BLaER1 (cell line): ENCODE results near the gene TRIM73.
"Not testable (repeated sequence)": the region's sequence is repeated elsewhere in the genome, so short reads cannot be mapped to it uniquely, and the experiment has no call there.

Experiments used
- H3K27ac ChIP-seq: shearing (Covaris generic); formaldehyde crosslinking; 2 replicates; pipeline ENCODE4 v1.8.1; 2022
- H3K27me3 ChIP-seq: shearing (Covaris generic); formaldehyde crosslinking; 2 replicates; pipeline ENCODE4 v1.8.1; 2022
- H3K36me3 ChIP-seq: shearing (Covaris generic); formaldehyde crosslinking; 2 replicates; pipeline ENCODE4 v1.8.1; 2022
- H3K4me1 ChIP-seq: shearing (Covaris generic); formaldehyde crosslinking; 2 replicates; pipeline ENCODE4 v1.8.1; 2022
- H3K4me2 ChIP-seq: shearing (Covaris generic); formaldehyde crosslinking; 2 replicates; pipeline ENCODE4 v1.8.1; 2022
- H3K4me3 ChIP-seq: shearing (Covaris generic); formaldehyde crosslinking; 2 replicates; pipeline ENCODE4 v1.8.1; 2022
- H3K9ac ChIP-seq: shearing (Covaris generic); formaldehyde crosslinking; 2 replicates; pipeline ENCODE4 v1.8.1; 2022
- H3K9me3 ChIP-seq: shearing (Covaris generic); formaldehyde crosslinking; 2 replicates; pipeline ENCODE4 v1.8.1; 2022
- H4K20me1 ChIP-seq: shearing (Covaris generic); formaldehyde crosslinking; 2 replicates; pipeline ENCODE4 v1.8.1; 2022

The TRIM73 gene

DNA sequence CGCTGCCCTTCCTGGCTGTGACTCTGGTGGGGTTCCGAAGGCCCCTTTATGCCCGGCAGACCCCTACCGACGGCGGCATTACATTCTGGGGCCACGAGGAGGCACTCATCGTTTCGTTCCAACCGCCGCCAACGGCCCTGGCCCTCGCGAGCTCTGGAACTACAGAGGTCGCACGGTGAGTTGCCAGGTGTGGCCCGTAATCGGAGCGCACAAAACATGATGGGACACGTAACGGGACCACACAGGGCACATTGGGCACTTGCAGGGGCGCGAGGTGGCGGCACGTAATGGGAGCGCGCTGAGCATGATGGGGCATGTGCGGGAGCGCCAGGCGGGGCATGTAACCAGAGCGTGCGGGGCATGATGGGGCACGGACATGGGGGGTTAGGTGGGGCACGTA is at the start of gene TRIM73:
Gene TRIM73 (plus strand): TSS at position 301 of the 400 bp plus-strand sequence. CDS start 3,305 bp downstream, outside the sequence.
- H3K4me2 ChIP-seq, H4K20me1 ChIP-seq, H3K27me3 ChIP-seq, H3K4me3 ChIP-seq, H3K36me3 ChIP-seq, H3K27ac ChIP-seq, H3K9me3 ChIP-seq, H3K9ac ChIP-seq, H3K4me1 ChIP-seq: not testable (repeated sequence)

DNA sequence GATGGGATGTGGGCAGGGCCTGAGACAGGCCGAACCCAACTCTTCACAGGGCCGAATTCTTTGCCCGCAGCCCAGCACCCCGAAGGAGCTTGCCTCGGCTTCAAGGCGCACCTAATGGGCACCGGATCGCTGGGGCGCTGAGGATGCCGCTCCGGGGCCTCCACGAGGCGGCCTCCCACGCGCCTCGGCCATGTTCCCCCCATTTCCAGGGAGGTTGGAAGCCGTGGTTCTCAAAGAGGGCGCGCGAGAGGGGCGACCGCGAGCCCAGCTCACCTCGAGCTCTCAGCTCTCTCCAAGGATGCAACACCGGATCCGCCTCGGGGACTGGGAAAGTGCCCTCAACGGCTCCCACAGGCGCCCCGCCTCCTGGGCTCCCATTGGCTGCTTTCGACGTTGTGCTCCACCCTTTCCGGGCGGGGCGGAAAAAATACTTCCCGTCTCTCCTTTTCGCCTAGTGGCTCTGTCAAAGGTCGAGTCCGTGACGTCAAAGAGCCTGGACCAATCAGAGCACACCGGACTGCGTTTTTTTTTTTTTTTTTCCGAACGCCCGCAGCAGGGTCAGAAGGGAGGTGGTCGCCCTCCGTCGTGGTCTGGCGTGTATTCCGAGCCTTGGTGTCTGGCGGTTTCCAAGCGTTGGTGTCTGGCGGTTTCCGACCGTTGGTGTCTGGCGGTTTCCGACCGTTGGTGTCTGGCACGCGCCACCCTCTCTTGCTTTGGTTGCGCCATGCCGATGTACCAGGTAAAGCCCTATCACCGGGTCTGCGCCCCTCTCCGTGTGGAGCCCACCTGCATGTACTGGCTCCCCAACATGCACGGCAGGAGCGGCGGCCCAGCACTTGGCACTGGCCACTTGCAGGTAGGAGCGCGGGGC is 36.5 kb upstream of the TRIM73 start:
- H3K4me3 ChIP-seq, H4K20me1 ChIP-seq, H3K27ac ChIP-seq, H3K4me1 ChIP-seq, H3K27me3 ChIP-seq, H3K9me3 ChIP-seq, H3K36me3 ChIP-seq, H3K9ac ChIP-seq, H3K4me2 ChIP-seq: not testable (repeated sequence)

DNA sequence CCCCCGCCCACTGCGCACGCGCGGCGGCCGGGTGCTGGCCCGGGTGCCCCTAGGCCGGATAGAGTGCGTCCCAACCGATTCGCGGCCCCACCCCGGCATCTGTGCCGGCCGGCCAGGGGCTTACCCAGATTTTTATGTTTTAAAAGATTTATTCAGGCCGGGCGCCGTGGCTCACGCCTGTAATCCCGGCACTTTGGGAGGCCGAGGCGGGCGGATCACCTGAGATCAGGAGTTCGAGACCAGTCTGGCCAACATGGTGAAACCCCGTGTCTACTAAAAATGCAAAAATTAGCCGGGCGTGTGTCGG is 35.9 kb upstream of the TRIM73 start:
- H3K27me3 ChIP-seq, H3K4me1 ChIP-seq, H3K9ac ChIP-seq, H3K27ac ChIP-seq, H3K4me2 ChIP-seq, H3K9me3 ChIP-seq, H3K4me3 ChIP-seq, H4K20me1 ChIP-seq, H3K36me3 ChIP-seq: not testable (repeated sequence)

DNA sequence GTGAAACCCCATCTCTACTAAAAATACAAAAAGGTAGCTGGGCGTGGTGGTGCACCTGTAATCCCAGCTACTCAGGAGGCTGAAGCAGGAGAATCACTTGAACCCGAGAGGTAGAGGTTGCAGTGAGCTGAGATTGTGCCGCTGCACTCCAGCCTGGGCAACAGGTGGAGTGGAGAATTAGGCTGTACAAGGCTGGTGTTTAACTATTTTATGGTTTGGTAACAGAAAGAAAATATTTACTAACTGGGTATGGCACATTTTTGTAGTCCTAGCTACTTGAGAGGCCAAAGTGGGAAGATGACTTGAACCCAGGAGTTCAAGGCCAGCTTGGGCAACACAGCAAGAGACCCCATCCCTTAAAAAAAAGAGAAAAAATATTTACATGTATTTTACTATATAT is 31.4 kb upstream of the TRIM73 start:
- H3K27ac ChIP-seq: not testable (repeated sequence)

DNA sequence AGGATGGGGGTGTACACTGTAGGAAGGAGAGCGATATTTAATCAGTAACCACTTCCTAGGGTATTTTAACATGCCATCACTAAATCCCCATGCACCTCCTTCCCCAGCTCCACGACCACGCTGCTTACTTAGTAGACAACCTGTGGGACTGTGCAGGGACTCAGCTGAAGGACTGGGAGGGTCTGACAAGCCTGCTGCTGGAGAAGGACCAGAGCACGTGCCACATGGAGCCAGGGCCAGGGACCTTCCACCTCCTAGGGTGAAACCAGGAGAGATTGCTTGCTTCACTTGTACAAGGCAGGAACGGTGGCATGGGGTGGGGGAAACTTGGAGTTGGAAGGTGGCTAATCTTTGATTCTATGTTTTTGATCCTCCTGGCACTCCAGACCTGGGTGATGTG is 28.8 kb upstream of the TRIM73 start:
- not testable (repeated sequence) for H3K27ac ChIP-seq, H3K27me3 ChIP-seq, H3K9ac ChIP-seq, H3K36me3 ChIP-seq, H4K20me1 ChIP-seq, H3K4me2 ChIP-seq, H3K9me3 ChIP-seq, H3K4me3 ChIP-seq, H3K4me1 ChIP-seq

More for the DNA sequence above, 31.4 kb upstream of the TRIM73 start:
- not testable (repeated sequence) for H3K4me2 ChIP-seq, H3K4me3 ChIP-seq, H3K36me3 ChIP-seq, H4K20me1 ChIP-seq, H3K27me3 ChIP-seq, H3K9ac ChIP-seq, H3K4me1 ChIP-seq, H3K9me3 ChIP-seq

DNA sequence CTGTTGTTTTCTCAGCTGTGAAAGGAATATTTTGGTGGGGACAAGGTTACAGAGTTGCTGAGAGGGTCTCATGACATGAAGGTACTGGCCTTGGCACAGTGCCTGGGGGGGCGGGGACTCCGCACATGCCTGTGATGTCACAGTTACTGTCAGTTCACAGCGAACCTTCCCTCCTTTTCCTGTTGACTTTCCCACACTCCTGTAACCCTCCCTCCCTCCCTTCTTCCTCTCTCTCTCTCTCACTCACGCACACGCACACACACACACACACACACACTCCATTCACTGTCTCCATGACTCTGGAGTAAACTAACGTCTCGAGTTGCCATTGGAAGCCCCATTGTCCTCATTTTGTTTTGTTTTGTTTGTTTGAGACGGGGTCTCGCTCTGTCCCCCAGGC is 28.1 kb upstream of the TRIM73 start:
- H3K36me3 ChIP-seq, H3K4me1 ChIP-seq, H3K4me2 ChIP-seq, H3K4me3 ChIP-seq, H3K27ac ChIP-seq, H3K27me3 ChIP-seq, H3K9me3 ChIP-seq, H4K20me1 ChIP-seq, H3K9ac ChIP-seq: not testable (repeated sequence)

DNA sequence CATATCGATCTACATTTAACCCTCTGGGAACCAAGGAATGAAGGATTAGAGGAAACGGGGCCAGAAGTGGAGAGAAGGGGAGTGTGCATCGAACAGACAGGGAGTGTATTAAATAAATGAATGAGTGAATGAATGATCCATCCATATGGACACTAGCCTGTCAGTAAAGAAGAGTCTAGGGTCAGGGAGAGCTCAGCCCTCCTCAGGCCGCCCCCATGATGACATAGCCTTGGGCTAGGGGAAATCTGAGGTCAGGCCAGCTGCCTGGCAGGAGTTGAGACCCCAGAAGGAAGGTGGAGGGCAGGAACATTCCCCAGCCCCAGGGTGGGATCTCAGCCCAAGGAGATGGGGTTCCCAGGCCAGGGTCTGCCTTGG is 21.3 kb upstream of the TRIM73 start:
- H3K9ac ChIP-seq, H3K4me1 ChIP-seq, H3K9me3 ChIP-seq, H3K4me3 ChIP-seq, H3K27ac ChIP-seq, H3K36me3 ChIP-seq, H4K20me1 ChIP-seq, H3K4me2 ChIP-seq, H3K27me3 ChIP-seq: not testable (repeated sequence)

DNA sequence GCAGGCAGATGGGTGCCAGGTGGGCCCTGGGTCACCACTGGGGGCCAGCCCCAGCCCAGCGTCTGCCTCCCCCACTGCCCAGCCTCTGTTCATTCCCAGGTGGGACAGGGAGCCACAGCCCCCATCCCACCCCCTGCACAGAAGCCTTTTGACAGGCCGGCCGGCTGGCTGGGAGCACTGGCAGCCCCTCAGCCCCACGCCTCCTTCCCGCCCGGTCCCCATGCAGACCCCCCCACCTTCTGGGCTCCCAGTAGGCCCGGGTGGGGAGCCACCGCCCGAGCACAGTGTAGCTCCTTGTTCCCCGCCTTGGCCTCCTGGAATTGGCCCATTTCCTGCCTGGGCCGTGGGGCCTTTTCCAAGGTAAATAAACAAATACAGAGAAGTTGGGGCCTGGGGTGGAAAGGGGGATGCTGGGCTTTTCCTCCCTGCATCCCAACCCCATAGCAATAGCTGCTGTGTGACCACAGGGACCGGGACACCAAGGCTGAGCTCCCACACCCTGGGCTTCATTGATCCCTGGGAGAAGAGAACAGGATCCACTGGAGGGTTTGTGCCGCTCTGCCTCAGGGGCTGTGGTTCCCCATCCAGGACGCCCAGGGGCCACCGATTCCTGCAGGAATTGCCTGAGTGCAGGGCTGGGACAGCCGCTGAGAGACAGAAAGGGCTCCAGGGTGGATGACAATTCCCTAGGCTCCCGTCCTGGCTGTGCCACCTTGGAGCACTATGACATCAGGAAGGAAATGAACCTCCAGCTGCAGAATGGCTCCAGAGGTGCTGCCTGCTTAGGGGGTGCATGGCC is 20.7 kb upstream of the TRIM73 start:
- not testable (repeated sequence) for H3K4me3 ChIP-seq, H3K36me3 ChIP-seq, H3K27me3 ChIP-seq, H3K27ac ChIP-seq, H3K9me3 ChIP-seq, H3K4me1 ChIP-seq, H3K9ac ChIP-seq, H4K20me1 ChIP-seq, H3K4me2 ChIP-seq

DNA sequence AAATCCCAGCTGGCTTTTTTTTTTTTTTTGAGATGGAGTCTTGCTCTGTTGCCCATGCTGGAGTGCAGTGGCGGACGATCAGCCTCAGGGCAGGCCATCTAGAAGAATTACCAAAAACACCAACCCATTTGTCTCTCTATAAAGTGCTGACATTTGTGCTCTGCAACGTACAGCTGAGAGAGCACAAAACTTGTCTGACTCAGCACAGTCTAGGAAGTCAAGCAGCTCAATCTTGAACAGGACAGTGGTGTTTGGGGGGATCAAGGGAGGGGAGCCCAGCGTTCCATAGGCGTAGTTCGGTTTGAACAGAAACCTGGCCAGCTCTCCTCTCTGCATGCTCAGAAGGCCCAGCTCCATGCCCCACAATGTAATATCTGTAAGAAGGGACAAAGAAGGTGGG is 2.2 kb upstream of the TRIM73 start:
- H3K9me3 ChIP-seq, H3K4me3 ChIP-seq, H3K27ac ChIP-seq, H3K4me1 ChIP-seq, H3K9ac ChIP-seq, H3K4me2 ChIP-seq, H3K27me3 ChIP-seq, H3K36me3 ChIP-seq, H4K20me1 ChIP-seq: not testable (repeated sequence)

DNA sequence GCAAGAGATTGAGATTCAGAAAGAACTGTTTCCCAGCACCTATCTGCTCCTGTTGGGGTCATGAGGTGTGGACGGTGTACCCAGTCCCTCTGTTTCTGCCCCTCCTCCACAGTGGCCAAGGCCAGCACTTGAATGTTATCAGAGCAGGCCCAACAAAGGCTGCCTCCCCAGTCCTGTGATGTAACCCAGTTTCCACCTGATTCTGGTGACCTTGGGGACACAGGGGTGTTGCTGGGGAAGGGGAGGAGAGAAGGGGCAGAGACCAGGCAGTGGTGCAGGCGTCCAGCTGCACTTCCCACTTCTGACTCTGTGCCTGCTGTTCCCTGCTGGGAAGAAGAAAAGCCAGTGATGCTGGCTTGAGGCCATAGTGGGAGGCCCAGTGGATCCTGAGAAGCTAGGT is 2.4 kb downstream of the TRIM73 start:
- H3K4me1 ChIP-seq, H3K36me3 ChIP-seq, H3K9me3 ChIP-seq, H3K9ac ChIP-seq, H3K27ac ChIP-seq, H3K27me3 ChIP-seq, H3K4me2 ChIP-seq, H3K4me3 ChIP-seq, H4K20me1 ChIP-seq: not testable (repeated sequence)

DNA sequence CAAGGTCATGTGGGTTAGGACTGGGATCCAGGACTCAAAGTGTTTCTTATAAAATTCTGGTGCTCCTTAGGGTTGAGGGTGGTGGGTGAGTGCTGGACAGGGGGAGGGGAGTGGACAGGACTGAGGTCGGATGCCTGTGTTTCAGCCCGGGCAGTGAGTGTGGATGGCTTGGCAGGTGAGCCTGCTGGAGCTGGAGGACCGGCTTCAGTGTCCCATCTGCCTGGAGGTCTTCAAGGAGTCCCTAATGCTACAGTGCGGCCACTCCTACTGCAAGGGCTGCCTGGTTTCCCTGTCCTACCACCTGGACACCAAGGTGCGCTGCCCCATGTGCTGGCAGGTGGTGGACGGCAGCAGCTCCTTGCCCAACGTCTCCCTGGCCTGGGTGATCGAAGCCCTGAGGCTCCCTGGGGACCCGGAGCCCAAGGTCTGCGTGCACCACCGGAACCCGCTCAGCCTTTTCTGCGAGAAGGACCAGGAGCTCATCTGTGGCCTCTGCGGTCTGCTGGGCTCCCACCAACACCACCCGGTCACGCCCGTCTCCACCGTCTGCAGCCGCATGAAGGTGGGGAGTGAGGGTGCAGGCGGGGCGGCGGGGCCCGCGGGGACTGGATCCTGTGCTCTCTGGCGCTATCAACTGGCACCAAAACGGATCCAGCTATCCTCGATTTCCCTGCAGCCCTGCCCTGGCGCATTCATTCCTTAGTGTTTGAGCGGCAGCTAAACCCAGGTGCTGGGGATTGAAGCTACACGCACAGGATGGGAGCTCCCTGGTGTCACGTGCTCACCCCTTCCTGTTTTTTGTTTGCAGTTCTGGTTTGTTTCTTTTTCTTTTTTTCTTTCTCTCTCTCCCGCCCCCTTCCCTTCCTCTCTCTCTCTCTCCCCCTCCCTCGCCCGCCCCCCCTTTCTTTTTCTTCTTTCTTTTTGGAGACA is 3.6 kb downstream of the TRIM73 start:
- H4K20me1 ChIP-seq, H3K9ac ChIP-seq, H3K9me3 ChIP-seq, H3K4me3 ChIP-seq, H3K4me2 ChIP-seq, H3K27me3 ChIP-seq, H3K4me1 ChIP-seq, H3K27ac ChIP-seq, H3K36me3 ChIP-seq: not testable (repeated sequence)

DNA sequence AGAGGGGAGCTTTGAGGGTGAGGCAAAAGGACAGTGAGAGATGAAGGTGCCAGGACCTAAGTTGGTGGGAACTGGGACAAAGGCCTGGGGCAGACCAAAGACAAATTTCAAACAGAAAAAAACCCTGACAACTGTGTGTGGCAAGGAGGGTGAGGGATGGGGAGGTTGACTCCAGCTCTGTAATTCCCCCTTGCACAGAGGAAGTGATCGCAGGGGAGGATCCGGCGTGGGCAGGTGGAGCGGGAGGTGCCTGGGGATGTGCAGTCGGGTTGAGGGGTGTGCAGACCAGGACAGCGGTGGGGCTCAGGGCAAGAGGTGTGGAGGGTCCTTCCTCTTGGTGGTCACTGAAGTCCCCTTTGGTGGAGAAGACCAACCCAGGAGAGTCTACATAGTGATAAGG is 5.1 kb downstream of the TRIM73 start:
- not testable (repeated sequence) for H3K4me1 ChIP-seq, H3K9me3 ChIP-seq, H3K4me2 ChIP-seq, H3K27ac ChIP-seq, H3K36me3 ChIP-seq, H3K27me3 ChIP-seq, H4K20me1 ChIP-seq, H3K4me3 ChIP-seq, H3K9ac ChIP-seq

DNA sequence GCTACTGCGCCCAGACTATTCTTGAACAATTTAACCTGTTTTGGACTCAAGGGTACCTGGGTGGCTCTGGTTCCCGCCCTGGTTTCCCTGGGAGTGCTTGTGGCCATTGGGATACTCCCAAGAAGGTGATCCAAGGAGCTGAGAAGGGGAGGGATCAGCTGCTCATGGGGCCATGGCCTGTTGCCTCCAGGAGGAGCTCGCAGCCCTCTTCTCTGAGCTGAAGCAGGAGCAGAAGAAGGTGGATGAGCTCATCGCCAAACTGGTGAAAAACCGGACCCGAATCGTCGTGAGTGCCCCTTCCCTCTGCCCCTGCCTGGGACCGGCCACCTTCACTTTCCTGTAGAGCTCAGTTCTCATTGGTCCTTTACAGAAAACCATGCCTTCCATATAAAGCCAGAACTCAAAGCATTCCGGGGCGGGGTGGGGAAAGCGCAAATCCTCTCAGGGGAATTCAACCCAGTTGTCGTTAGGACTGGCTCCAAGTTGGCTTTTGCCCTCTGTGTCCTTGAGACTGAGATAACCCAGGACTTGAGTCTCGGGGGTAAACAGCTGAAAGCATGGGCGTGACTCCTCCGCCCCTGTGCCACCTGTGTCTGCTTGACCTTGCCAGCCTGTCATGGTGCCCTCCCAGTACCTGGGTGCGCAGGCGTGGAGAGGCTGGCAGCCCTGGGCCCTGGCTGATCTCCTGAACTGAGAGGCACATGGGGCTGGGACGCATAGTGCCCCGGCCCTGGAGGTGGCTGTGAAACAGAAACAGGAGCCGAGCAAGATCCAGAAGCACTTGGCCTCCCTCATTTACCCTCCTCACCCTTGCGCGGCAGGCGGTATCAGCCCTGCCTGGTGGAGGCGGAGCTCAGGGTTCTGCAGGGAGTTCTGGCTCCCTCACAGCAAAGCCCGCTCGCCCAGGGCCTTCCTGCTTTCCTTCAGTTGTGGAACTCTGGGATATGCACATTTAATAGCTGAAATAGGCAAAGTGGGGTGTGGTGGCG is 8.3 kb downstream of the TRIM73 start:
- not testable (repeated sequence) for H3K27me3 ChIP-seq, H3K9me3 ChIP-seq, H3K36me3 ChIP-seq, H3K27ac ChIP-seq, H3K4me1 ChIP-seq, H3K9ac ChIP-seq, H3K4me3 ChIP-seq, H3K4me2 ChIP-seq, H4K20me1 ChIP-seq
